PC-3 (cell line): Measurements from ENCODE around the gene CUEDC1.

Experiments used
- EZH2 ChIP-seq: fragments of 300-600 bp; sonication (generic); IDR thresholded peaks from one replicate; pipeline ENCODE4 v1.6.1; 2017; ENCODE audit warnings: antibody characterized with exemption, mild to moderate bottlenecking, low read length; ENCODE audit not compliant: unreplicated experiment
- TF ChIP-seq, protein P1 (sequence below): fragments of 300-600 bp; sonication (generic); conservative IDR thresholded peaks from 2 replicates; pipeline ENCODE4 v1.5.1; 2017; ENCODE audit warnings: antibody characterized with exemption, low read depth, mild to moderate bottlenecking, low read length

DNA sequence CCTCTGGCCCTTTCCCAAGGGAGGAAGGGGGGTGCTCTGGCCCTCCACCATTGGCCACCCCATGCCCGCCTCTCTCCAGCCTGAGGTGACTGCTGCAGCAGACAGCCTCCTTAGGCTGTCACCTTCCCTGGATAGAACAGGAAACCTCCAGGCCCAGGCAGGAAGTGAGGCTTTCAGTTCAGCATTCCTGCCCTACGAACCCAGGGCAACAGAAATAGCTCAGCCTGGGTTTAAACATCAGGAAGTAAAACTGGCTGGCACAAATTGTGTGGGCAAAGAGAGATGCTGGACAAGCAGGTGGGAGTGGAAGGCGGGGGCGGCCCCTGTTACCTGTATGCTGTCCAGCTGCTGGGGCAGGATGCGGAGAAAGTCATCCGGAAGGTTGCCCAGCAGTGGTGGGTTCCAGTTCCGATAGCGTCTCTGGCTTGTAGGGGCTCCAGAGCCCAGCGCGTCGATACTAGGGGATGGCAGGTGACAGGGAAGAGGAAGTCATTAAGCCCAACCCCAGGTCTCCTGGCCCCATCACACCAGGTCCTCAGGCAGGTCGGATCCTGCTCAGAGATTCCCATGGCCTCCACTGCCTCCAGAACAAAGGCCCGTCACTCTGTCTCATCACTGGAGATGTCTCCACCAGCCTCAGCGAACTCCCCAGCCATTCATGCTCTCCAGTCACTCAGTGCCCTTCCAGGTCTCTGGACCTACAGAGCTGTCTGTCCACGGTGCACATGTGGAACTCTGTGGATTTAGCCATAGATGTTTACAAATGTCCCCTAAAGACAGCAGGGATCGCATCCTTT lies 81.8 kb downstream of the CUEDC1 start:
- TF ChIP-seq, protein P1, sequence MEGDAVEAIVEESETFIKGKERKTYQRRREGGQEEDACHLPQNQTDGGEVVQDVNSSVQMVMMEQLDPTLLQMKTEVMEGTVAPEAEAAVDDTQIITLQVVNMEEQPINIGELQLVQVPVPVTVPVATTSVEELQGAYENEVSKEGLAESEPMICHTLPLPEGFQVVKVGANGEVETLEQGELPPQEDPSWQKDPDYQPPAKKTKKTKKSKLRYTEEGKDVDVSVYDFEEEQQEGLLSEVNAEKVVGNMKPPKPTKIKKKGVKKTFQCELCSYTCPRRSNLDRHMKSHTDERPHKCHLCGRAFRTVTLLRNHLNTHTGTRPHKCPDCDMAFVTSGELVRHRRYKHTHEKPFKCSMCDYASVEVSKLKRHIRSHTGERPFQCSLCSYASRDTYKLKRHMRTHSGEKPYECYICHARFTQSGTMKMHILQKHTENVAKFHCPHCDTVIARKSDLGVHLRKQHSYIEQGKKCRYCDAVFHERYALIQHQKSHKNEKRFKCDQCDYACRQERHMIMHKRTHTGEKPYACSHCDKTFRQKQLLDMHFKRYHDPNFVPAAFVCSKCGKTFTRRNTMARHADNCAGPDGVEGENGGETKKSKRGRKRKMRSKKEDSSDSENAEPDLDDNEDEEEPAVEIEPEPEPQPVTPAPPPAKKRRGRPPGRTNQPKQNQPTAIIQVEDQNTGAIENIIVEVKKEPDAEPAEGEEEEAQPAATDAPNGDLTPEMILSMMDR: no peak
- no peak for TF ChIP-seq EZH2
